ENCODE measurements around the gene SMAD9. TPM values are rescaled to one million over a fixed set of nuclear protein-coding genes. Genes with fewer than 3 reads are reported as not detected.

Gene SMAD9
- total RNA-seq, 1 donor: not detected

DNA sequence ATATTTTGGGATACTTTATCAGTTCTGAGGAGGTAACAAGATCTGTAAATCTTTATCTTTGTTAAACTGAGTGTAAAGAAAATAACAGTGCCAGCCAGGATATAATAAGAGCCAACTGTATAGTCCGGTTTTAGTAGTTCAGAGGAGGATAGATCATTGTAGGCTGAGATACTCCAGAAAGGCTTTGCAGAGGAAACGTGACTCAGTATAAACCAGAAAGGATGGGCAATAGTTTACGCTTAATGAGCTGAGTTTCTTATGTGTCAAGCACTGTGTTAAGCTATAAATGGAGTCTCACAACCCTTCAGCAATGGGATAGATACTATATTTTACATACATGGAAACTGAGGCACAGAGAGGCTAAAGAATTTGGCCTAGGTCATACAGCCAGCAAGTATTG is 97.3 kb downstream of the SMAD9 start:
- H3K27me3 ChIP-seq (ENCODE audit: insufficient read depth, low read length): no peaks in the 10 kb centered on the region
- no peaks in the 10 kb centered on the region for H3K9me3 ChIP-seq (ENCODE audit: low read depth, low read length)
- H3K4me1 ChIP-seq (ENCODE audit: insufficient read depth, low read length): peaks cover 30% of the 10 kb centered on the region
- no peak overlapping the region for H3K4me3 ChIP-seq (ENCODE audit: low read length)

DNA sequence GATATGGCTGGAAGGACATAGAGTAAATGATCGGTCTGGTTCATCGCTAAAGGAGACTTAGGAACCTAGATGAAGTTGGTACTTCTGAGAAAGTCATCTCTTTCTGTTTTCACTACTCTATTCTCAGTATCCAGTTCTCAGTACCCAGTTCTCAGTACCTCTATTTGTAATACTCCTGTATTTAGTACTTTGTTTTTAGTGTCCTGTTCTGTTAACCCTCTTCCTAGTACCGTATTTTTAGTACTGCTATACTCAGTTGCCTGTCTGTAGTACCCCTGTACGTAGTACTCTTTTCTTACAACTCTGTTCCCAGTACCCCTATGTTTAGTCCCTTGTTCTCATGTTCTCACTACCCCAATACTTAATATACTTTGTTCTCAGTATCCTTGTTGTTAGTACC is 99.8 kb downstream of the SMAD9 start:
- Histone ChIP-seq H3K4me3 (ENCODE audit: low read length) (peak overlapping the region; percentile 85), H3K4me1 (ENCODE audit: insufficient read depth, low read length) (peaks cover 30% of the 10 kb centered on the region), H3K9me3 (ENCODE audit: low read depth, low read length) (no peaks in the 10 kb centered on the region), H3K27me3 (ENCODE audit: insufficient read depth, low read length) (no peaks in the 10 kb centered on the region)

DNA sequence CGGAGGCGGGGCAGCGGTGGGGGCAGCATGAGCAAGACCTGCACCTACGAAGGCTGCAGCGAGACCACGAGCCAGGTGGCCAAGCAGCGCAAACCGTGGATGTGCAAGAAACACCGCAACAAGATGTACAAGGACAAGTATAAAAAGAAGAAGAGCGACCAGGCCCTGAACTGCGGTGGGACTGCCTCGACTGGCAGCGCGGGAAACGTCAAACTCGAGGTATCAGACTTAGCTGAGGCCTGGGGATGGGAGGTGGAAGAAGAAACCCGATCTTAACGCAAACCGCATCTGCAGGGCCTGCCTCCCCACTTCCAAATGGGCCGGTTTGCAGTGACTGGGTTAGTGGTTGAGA is 100.3 kb downstream of the SMAD9 start:
- Histone ChIP-seq H3K27me3 (ENCODE audit: insufficient read depth, low read length) (no peaks in the 10 kb centered on the region), H3K9me3 (ENCODE audit: low read depth, low read length) (no peaks in the 10 kb centered on the region), H3K4me3 (ENCODE audit: low read length) (peak overlapping the region; percentile 85), H3K4me1 (ENCODE audit: insufficient read depth, low read length) (peaks cover 30% of the 10 kb centered on the region)

DNA sequence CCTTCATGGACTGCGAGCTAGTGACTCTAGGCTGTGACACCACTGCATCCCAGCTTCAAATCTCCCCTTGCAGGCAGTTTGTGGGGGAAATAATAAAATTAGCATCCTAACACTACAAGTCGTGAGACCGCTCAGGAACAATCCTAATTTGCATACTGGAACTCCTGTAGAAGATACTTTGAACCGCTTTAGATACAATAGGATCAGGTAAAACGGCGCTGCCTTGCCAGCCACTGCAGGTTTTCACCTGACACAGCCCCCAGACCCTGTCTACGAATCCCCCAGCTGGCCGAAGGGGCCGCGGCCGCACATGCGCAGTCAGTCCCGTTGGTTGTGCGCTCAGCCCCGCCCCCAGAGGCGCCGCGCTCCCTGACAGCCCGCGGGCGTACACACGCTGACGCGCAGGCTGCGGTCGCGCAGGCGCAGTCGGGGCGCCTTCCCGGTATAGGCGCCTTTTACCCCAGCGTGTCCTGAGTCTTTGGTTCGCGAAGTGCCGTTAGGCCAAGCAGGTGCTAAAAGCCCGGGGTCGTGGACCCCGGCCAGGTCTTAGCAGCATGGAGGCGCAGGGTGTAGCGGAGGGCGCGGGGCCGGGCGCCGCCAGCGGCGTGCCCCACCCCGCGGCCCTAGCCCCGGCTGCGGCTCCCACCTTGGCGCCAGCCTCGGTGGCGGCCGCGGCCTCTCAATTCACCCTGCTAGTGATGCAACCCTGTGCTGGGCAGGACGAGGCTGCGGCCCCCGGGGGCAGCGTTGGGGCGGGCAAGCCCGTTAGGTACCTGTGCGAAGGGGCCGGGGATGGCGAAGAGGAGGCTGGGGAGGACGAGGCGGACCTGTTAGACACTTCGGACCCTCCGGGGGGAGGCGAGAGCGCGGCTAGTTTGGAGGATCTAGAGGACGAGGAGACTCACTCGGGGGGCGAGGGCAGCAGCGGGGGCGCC is 101.0 kb downstream of the SMAD9 start, which contains the start of gene RFXAP:
TSS of gene RFXAP (plus strand) at position 419 of the 935 bp plus-strand sequence. CDS start at position 555, 136 bp downstream.
- Histone ChIP-seq H3K27me3 (ENCODE audit: insufficient read depth, low read length) (no peaks in the 10 kb centered on the region), H3K4me3 (ENCODE audit: low read length) (peak within 1 kb of the TSS; percentile 85), H3K9me3 (ENCODE audit: low read depth, low read length) (no peaks in the 10 kb centered on the region), H3K4me1 (ENCODE audit: insufficient read depth, low read length) (peaks cover 30% of the 10 kb centered on the region)

DNA sequence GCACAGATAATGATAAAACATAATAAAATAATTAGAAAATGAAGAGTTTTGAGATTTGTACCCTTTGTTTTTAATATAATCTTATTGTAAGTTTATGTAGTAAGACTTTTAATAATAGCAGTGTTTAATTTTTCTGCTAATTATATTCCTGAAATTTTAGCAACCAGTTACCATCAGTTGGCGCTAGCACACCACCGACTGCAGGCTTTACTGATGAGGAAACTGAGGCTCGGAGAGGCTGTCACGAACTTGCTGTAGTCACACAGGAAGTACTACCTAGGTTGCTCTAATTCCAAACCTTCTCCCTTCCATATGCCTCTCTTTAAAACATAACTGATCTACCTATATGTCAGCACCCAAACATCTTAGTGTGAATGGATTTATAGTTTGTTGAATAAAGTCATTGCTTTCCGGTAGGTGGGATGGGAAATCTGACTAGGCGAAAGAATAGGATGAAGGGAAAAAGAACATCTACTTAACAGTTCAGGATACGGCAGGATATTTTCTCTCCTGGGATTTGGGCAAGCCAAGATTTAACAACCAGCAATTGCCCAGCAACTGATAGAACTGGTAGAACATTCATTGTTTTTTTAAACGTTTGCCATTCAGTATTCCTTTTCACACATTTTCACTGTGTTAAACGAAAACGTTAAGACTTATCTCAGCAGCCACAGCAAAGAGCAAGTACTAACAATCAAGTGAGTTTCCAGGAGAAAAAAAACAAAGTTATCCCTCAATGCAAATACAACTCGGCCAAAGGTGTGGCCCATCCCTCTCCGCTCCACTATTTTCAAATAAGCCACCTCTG is 101.8 kb downstream of the SMAD9 start:
- Histone ChIP-seq H3K4me1 (ENCODE audit: insufficient read depth, low read length) (peaks cover 30% of the 10 kb centered on the region), H3K27me3 (ENCODE audit: insufficient read depth, low read length) (no peaks in the 10 kb centered on the region), H3K9me3 (ENCODE audit: low read depth, low read length) (no peaks in the 10 kb centered on the region), H3K4me3 (ENCODE audit: low read length) (peak overlapping the region; percentile 85)

DNA sequence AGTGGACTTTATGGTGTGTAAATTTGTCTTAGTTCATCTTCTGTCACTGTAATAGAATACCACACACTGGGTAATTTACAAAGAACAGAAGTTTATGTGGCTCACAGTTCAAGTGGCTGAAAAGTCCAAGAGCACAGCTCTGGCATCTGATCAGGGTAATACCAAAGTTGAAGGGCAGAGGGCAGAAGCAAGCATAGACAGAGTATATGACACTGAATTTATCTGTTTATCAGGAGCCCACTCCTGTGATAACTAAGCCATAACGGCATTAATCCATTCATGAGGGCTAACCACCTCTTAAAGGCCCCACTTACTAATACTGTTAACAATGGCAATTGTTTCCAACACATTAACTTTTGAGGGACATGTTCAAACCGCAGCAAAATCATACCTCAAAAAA is 105.0 kb downstream of the SMAD9 start:
- Histone ChIP-seq H3K27me3 (ENCODE audit: insufficient read depth, low read length) (peaks cover 7% of the 10 kb centered on the region), H3K4me1 (ENCODE audit: insufficient read depth, low read length) (peaks cover 11% of the 10 kb centered on the region), H3K9me3 (ENCODE audit: low read depth, low read length) (no peaks in the 10 kb centered on the region), H3K4me3 (ENCODE audit: low read length) (no peak overlapping the region)

DNA sequence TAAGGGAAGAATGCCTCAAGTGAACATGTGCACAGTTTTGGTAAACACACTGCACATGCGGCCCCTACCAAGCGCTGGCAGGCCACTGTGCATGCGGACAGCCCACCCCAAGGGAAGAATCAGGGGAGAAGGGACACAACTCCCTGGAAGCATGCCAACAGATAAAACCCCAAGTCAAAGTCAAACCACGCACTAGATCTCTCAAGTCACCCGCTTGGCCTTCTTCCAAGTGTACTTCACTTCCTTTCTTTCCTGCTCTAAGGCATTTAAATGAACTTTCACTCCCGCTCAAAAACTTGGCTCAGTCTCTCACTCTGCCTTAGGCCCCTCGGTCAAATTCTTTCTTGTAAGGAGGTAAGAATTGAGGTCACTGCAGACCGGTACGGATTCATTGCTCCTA is 105.6 kb downstream of the SMAD9 start:
- H3K4me1 ChIP-seq (ENCODE audit: insufficient read depth, low read length): peaks cover 5% of the 10 kb centered on the region

DNA sequence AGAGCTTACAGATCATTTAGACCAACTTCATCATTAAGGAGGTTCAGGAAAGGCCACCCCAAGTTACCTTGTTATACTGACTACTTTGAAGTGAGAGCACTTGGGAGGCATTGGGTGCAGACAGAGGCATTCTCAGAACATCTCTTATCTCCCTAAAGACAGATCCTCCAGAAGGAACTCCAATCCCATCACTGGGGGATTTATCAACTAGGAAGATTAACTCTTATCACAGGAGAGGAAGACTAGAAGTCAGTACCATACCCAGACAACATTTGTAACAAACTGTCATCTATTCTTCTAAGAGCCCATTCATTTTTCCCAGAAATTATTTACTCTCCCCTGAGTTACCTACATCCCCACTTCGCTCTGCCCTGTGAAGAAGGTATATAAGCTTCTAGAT is 106.8 kb downstream of the SMAD9 start:
- Histone ChIP-seq H3K4me1 (ENCODE audit: insufficient read depth, low read length) (no peaks in the 10 kb centered on the region), H3K27me3 (ENCODE audit: insufficient read depth, low read length) (peaks cover 9% of the 10 kb centered on the region), H3K4me3 (ENCODE audit: low read length) (no peak overlapping the region), H3K9me3 (ENCODE audit: low read depth, low read length) (no peaks in the 10 kb centered on the region)

More for the DNA sequence above, 105.6 kb downstream of the SMAD9 start:
- Histone ChIP-seq H3K27me3 (ENCODE audit: insufficient read depth, low read length) (peaks cover 9% of the 10 kb centered on the region), H3K9me3 (ENCODE audit: low read depth, low read length) (no peaks in the 10 kb centered on the region), H3K4me3 (ENCODE audit: low read length) (no peak overlapping the region)

DNA sequence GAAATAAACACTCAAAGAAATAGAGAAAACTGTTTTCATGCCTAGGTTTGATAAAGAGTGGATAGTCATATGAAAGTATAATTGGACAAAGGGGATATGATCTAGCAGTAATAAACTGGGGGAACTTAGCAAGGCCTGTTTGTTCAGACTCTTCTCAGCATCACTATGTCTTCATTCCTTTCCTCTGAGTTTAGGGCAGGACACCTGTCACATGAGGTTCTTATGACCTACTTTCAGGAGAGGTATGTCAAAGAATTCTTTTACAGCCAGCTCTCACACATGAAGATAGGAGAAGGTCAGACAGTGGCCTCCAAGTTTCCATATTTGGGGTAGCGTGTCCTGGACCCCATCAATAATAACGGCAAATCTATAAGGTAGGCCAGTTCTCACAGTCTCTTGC is 112.4 kb downstream of the SMAD9 start:
- Histone ChIP-seq H3K9me3 (ENCODE audit: low read depth, low read length) (no peaks in the 10 kb centered on the region), H3K27me3 (ENCODE audit: insufficient read depth, low read length) (peaks cover 9% of the 10 kb centered on the region), H3K4me3 (ENCODE audit: low read length) (no peak overlapping the region), H3K4me1 (ENCODE audit: insufficient read depth, low read length) (no peaks in the 10 kb centered on the region)

DNA sequence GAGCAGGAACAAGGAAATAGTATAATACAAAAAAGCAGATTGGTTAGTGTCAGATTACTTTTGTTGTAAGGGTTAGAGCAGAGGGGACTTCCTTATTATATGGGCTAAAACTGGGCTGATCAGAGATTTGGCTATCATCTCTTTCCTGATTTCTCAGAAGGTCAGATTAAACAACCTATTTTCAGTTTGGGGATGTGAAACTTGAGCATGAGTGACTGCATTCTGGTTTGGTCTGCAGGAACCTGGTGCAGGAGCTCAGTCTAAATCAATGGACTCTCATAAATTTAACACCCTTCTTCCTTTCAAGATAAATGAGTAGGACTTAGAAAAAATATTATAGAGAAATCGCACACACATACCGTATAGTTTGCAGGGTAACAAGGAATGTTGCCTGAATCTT is 113.9 kb downstream of the SMAD9 start:
- no peak overlapping the region for H3K4me3 ChIP-seq (ENCODE audit: low read length)
- peaks cover 8% of the 10 kb centered on the region for H3K27me3 ChIP-seq (ENCODE audit: insufficient read depth, low read length)
- H3K4me1 ChIP-seq (ENCODE audit: insufficient read depth, low read length): no peaks in the 10 kb centered on the region
- no peaks in the 10 kb centered on the region for H3K9me3 ChIP-seq (ENCODE audit: low read depth, low read length)

DNA sequence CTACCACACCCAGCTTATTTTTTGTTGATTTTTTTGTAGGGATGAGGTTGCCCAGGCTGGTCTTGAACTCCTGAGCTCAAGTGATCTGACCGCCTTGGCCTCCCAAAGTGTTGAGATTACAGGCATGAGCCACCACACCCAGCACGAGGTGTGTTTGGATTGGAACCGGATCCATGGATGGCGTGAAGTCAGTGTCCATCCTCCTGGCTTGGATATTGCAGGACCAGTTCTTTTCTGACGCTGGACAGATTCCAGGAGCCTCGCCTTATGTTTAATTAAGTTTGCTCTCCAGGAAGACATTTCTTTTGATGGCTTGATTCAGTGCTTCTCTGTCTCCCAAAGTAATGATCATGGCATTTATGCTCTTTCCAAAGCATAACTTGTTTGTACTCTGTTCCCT is 115.5 kb downstream of the SMAD9 start:
- no peak overlapping the region for H3K4me3 ChIP-seq (ENCODE audit: low read length)
- H3K4me1 ChIP-seq (ENCODE audit: insufficient read depth, low read length): no peaks in the 10 kb centered on the region
- no peaks in the 10 kb centered on the region for H3K27me3 ChIP-seq (ENCODE audit: insufficient read depth, low read length)
- no peaks in the 10 kb centered on the region for H3K9me3 ChIP-seq (ENCODE audit: low read depth, low read length)

DNA sequence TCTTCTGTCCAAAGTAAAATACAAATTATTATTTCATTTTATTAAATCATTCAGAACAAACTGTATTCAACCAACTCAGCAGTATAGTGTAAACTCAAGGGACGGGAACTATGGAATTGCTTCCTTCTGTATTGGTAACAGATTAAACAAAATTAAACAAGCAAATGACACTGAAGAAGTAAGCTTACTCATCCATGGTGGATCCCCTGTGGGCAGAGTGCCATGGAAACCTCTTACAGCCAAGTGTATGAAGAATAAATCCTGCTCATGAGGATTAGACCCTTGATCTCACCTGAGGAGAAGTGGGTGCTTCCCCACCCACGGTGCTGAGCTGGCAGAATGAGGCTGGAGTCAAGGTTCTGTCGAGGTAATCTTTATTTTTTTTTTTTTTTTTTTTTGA is 119.0 kb downstream of the SMAD9 start:
- Histone ChIP-seq H3K27me3 (ENCODE audit: insufficient read depth, low read length) (no peaks in the 10 kb centered on the region), H3K4me3 (ENCODE audit: low read length) (no peak overlapping the region), H3K9me3 (ENCODE audit: low read depth, low read length) (no peaks in the 10 kb centered on the region), H3K4me1 (ENCODE audit: insufficient read depth, low read length) (no peaks in the 10 kb centered on the region)

DNA sequence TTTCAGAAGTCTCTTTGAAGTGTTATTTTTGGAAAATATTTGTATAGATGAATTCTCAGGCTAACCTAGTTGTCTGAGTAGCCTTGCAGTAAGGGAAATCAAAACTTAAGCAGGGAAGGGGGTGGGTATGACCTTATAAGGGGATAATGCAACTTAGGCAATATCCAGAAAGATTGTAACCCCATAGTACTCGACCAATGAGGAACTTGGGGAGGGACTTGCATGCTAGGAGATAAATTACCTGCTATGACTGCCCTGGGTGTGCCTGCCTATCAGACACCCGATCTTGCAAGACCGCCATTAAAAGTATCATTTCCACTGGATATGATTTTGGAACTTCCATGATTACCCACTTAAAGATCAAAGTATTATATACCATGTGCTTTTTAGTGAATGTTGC is 124.0 kb downstream of the SMAD9 start:
- Histone ChIP-seq H3K4me1 (ENCODE audit: insufficient read depth, low read length) (no peaks in the 10 kb centered on the region), H3K4me3 (ENCODE audit: low read length) (no peak overlapping the region), H3K9me3 (ENCODE audit: low read depth, low read length) (no peaks in the 10 kb centered on the region), H3K27me3 (ENCODE audit: insufficient read depth, low read length) (no peaks in the 10 kb centered on the region)

DNA sequence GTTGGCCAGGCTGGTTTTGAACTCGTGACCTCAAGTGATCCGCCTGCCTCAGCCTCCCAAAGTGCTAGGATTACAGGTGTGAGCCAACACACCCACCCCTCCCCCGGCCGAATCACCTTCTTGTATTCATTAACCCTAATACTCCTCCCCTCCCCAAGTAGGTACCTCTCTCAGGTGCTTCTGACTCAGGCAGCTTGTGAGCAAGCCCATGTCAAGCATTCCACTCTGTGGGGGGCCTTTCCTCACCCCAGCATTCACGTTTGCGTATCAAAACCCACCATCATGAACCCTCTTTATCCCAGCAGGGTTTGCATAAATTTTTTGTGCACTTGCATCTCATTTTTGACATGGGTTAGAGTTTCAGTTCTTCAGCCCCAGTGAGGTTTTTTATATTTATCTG is 124.6 kb downstream of the SMAD9 start:
- H3K4me1 ChIP-seq (ENCODE audit: insufficient read depth, low read length): no peaks in the 10 kb centered on the region
- H3K27me3 ChIP-seq (ENCODE audit: insufficient read depth, low read length): no peaks in the 10 kb centered on the region
- no peak overlapping the region for H3K4me3 ChIP-seq (ENCODE audit: low read length)
- H3K9me3 ChIP-seq (ENCODE audit: low read depth, low read length): no peaks in the 10 kb centered on the region

All from mononuclear cell (primary cell).